Stimulated activated CD4-positive, alpha-beta T cell treated with anti-CD3 and anti-CD28 coated beads, Interleukin-1b, Interleukin-23, amount 100 ng/mL, for 1 hour (primary cell): Measurements from ENCODE around the gene CCDC102A.

Experiments
- DNase-seq, 2 donors: peaks; one replicate each; pipeline ENCODE4 v3.0.0-alpha.2; 2020; ENCODE audit warnings: low read depth in 2 of 2

Gene CCDC102A

DNA sequence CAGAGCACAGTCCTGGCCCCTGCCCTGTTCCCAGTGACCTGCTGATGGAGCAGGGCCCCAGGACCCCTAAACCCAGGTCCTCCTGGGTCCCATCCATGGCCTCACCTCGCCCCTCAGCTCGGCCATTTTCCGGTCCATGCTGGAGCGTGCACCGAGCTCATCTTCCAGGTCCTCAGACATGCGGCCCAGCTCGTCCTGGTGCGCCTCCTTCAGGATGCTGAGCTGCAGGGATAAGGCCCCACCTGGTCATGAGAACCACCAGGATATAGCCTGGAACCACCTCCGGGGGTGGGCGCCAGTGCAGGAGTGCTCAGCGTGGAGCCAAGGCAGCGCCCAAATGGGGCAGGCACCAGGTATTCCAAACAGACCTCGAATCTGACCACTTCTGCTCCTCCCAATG, 17.9 kb downstream of the CCDC102A start:
- no peak for DNase-seq

DNA sequence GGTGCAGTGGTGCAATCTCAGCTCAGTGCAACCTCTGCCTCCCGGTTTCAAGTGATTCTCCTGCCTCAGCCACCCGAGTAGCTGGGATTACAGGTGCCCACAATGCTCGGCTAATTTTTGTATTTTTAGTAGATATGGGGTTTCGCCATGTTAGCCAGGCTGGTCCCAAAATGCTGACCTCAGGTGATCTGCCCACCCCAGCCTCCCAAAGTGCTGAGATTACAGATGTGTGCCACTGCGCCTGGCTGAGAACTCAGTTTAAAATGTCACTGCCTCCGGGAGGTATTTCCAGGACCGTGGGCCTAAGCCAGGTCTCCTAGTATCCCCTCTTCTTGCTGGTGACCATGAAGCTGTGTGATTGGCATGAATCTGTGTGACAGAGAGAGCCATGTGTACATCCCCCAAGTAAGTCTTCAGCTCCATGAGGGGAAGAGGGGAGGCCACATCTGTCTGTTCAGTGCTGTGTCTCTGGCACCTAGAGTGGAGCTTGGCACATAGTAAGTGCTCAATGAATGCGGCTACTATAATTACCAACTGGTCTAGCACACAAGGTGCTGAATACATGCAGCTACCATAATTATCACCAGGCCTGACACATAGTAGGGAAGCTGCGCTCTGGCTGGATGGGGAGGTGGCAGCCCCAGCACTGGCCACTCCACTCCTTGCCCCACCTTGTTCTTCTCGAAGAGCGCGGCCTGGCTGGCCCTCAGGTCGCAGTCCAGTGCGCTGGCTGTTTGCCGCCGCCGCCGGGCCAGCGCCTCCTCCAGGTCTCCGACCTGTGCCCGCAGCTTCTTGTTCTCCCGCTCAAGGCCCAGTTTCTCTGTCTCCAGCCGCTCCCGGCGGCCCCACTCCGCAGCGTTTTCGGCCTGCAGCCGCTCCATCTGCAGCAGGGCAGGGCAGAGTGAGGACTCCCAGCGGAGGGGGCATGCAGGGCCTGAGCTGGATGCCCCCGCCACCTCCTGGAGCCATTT, 18.7 kb downstream of the CCDC102A start:
- no peak for DNase-seq

DNA sequence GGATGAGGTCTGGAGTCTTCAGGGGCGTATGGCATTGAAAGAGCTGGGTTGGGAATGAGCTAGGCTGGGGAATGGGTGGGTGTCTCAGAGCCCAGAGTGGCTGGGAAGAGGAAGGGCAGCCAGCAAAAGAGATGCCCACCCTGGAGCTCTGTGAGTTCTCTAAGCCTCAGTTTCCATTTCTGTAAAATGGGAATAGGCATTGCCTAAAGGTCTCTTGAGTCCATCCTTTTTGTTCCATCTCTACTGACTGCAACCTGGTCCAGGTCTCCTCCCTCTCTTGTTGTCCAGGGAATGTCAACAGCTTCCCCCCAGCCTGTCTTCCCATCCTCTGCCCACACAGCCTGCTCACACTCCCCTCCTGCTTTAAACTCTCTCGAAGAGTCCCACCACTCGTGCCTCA, 19.6 kb downstream of the CCDC102A start:
- no peak for DNase-seq

DNA sequence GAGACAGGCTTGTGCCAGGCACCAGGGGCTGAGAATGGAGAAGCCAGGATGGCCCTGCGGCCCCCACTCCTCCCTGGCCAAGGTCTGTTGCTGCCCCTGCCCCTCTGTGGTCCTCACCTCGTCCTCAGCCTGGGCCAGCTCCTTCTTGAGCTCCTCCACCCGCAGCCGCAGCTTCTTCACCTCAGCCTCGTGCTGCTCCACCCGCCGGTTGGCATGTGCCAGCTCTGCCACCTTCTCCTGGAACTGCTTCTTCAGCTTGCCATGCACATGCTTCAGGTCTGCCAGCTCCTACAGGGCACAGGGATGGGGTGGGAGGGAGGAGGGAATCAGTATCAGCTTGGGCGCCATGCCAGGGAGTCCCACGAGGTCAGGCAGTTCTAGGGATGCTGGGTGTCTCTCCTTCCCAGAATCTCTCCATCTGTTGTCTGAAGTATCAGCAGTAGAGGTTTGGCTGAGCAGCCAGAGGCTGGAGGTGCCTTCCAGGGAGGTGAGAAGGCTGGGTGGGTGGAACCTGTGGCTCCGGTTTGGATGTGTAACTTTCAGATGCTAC, 20.1 kb downstream of the CCDC102A start:
- DNase-seq: no peak

DNA sequence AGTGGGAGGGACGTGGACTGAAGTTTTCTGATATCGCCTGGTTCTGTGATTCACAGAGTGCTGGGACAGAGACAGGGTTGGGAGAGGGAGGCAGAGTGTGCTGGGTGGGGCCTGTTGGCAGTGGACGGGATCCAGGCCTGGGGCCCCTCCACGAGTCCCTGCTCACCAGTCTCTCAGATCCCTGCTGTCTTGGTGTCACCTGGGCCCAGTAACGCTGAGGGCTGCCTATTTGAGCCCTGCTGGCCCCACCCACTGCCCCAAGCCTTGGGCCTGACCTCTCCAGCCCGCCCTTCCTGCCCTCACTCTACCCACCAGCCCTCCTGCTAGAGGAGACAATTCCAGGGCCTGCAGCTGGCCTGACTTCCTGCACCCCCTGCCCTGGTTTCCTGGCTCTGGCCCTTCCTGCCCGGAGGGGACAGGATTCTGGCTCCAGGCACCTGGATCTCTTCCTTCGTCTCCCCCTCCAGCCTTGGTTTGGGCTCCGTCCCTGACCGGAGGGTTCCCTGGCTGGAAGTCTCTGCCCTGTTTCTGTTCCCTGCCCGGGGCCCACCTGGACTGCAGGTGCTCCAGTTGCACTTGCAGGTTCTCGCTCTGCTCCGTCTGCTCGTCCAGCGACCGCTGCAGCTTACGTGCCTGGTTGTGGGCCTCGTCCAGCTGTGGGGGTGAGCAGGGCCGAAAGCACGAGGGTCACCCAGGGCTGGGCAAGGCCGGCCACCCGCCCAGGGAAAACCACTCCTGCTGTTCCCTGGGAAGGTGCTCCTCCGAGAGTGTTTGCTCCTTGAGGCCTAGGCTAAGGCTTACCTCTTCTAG, 21.4 kb downstream of the CCDC102A start:
- DNase-seq: no peak

- DNase-seq: no peak
Observed at GRCh38 chr16:57514371-57514770, 22.0 kb downstream of the CCDC102A start.

- DNase-seq: no peak
Observed at GRCh38 chr16:57513371-57514102, 22.8 kb downstream of the CCDC102A start.

- no peak for DNase-seq
Observed at GRCh38 chr16:57512296-57513001, 23.9 kb downstream of the CCDC102A start.

DNA sequence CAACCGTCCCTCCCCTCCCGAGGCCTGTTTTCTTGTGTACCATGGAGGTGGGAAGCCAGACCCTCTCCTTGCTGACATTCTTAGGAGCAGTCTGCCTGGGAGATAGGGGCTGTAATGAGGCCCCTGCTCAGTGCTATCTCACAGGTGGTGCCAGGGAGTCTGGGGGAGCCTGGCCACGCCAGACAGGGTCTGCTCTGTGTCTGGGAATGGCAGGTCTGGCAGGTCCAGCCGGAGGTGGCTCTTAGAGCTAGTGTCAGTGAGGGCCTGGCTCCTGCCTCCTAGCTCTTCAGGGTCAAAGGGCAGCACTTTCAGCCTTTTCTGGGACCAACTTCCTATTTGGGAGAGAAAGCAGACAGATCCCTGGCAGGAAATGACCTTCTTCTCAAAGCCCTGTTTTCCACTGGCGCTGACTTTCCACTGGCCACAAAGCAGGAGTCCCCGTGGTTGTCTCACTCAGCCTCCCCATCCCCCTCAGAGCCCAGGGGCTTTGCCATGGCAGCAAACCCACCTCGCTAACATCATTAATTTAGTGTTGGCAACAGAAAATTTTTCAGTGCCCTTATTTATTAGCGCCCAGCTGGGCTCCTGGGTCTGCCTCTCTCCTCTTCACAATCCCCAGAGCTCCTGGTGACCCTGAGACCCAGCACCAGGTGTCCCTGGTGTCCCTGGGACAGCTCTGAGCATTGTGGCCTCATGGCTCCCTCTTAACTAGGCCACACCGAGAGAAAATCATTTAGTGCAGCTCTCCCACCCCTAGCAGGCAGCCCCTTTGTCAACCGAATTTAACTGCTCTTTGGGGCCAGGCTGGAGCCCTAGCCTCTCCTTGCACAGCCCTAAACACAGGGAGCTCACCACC, 26.1 kb downstream of the CCDC102A start:
- no peak for DNase-seq

DNA sequence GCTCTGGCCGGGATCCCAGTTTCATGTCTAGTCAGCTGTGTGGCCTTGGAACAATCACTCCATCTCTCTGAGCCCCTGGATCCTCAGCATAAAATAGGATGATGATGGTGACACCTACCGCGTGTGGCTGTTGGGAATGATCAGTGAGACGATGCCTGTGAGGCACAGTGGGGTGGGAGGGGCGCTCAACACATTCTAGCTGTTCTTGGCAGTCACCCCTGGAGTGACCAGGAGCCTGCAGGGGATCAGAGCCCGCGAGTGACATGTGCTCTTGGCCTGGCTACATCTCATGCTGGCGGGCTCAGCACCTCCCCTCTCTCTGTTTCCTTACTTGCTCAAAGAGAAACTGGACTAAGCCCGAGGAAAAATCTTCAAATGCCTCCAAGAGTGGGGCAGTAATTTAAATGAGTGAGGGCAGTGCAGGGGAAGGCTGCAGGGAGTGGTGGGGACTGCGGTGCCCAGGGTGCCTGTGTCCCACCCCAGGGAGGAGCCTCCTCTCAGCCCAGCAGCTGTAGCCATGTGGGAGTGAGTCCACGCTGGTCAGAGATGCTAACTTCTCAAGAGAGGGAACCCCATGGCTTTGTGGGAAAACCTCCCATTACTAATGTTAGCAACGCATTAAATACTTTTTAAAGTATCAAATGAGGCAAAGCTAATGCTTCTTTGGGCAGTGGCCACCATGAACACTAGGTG, 27.0 kb downstream of the CCDC102A start:
- no peak for DNase-seq

GRCh38 chr16:57508035-57508425, 28.3 kb downstream of the CCDC102A start:
- DNase-seq: no peak

DNA sequence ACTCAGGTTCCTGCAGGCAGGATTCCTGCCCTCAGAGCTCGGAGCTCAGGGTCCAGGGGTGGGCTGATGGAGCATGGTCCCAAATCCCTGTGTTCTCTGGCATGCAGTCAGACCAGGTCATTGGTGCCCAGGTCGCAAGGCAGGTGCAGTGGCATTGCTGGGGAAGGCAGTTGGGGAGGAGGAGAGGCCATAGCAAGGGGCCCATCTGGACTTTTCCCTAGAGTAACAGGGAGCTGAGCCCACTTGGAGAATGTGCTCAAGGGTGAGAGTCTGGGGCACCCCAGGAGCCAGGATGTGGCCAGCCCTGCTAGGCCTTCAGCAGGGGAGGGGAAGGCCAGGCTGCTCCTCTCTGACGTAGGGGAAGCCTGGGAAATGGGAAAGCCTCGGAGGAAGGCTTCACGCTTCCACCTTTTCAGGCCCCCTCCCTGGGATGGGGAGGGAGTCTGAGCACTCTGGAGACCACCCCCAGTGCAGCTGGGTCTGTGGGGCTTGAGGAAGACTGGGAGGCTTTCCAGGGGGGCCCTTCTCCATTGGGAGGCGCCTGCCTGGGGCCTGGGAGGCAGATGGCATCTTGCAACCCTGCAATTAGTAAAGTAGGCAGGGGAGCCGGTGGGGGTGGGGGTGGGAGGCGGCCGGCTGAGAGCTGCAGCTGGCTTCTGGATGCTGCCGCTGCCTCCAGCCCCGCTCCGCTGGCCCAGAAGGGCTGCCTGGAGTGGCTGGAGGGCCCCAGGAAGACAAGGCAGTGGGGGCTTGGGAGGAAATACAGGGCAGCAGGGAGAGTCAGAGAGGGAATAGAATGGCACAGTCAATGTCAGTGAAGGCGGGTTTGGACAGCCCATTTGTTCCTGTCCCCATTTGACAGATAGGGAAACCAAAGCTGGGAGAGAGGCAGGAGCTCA, 29.0 kb downstream of the CCDC102A start:
- no peak for DNase-seq

DNA sequence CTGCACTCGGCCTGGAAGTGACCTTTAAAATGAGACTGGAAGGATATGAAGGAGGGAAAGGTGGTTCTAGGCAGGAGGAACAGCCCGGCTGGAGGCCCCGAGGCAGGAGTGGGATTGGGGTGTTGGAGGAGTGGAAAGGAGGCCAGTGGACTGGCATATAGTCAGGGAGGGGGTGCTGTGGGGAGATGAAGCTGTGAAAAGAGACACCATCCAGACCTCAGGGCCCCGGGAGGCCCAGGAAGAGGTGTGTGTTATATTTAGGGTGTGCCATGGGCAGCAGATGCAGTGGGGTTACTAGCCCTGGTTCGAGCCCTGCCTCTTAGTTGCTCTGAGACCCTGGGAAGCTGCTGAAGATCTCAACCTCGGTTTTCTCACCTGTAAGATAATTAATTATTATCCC, 31.2 kb downstream of the CCDC102A start:
- no peak for DNase-seq

- DNase-seq: no peak
Observed at GRCh38 chr16:57504491-57504890, 31.9 kb downstream of the CCDC102A start.

GRCh38 chr16:57504001-57504400, 32.4 kb downstream of the CCDC102A start:
- no peak for DNase-seq

DNA sequence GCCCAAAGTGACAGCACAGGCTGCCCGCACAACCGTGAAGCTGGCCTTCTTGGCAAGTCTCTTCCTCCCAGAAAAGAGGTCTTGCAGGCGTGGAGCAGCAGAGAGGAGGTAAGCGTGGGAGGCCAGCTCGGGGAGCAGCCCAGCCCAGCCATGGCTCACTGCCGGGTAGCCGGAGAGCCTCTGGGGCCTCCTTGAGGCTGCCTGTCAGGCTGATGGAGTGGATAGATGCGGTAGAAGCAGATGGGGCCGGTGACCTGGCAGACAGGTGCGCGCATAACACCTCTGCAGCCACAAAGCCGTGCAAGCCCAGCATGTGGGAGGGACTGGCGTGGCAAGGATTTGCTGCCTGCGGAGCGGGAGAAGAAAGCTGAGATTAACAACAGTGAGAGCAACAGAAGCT, 33.0 kb downstream of the CCDC102A start:
- DNase-seq: no peak

DNA sequence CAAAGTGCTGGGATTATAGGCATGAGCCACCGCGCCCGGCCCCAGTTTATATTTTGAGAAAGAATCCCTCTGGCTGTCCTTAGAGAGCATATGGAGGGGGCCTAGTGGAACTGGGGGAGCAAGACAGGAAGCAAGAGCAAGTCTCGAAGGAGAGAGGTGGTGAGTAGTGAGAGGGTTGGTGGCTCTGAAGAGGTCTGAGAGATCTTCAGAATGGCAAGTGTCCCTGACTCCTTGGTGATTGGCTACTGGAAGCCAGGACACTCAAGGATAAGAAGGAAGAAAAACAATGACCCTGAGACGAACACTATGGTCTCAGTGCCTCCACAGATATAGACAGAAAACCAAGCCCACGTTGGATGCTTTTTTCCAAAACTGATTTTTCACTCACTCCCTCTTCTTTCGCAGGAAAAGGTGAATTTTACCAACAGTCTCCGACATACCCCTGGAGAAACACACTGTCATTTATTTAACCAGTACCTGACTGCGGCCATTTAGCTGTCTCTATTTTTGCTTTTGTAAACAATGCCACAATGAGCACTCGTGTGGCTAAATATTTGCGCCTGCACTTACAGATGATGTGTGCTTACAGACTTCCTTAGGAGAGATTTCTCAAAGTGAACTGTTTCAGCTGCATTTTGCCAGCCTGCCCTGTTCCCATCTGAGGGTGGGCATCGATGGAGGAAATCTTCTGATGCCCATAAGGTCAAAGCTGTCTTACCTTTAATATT, 34.2 kb downstream of the CCDC102A start:
- DNase-seq: no peak

- DNase-seq: no peak
Observed at GRCh38 chr16:57501492-57501891, 34.9 kb downstream of the CCDC102A start.
